ENCODE measurements around the gene NUAK1. TPM values are rescaled to one million over a fixed set of nuclear protein-coding genes. Genes with fewer than 3 reads are reported as not detected.

The NUAK1 gene
- total and polyA plus RNA-seq, 2 donors (not counting 1 experiment from before 2014, with no cell fraction given) = 5.1 to 20.7 TPM

- Histone ChIP-seq H3K4me1 (ENCODE audit: control insufficient read depth, extremely low read depth, insufficient read depth, low read length) (peaks cover 28% of the 10 kb centered on the region), H3K79me2 (ENCODE audit: control insufficient read depth, insufficient read depth, low read length) (peaks cover 3% of the 10 kb centered on the region), H3K27me3 (ENCODE audit: control insufficient read depth, insufficient read depth, low read length) (no peaks in the 10 kb centered on the region), H3K36me3 (ENCODE audit: control insufficient read depth, insufficient read depth, low read length) (no peaks in the 10 kb centered on the region), H3K9me3 (ENCODE audit: control insufficient read depth, insufficient read depth, low read depth, low read length) (no peaks in the 10 kb centered on the region), H3K9ac (ENCODE audit: insufficient read depth, low read length) (no peak overlapping the region), H3K4me2 (ENCODE audit: extremely low read depth, insufficient read depth, low read length) (no peak overlapping the region), H3K4me3 (replicated peaks in 1 of 4; ENCODE audit: control extremely low read depth in 1 of 4, insufficient read depth in 1 of 4, low read depth in 3 of 4, low read length in 4 of 4) (no peak overlapping the region), H4K20me1 (ENCODE audit: control insufficient read depth, extremely low read depth, insufficient read depth, low read length) (no peaks in the 10 kb centered on the region), H2AFZ (ENCODE audit: low read length) (no peak overlapping the region), H3K27ac (ENCODE audit: insufficient read depth, low read length) (no peak overlapping the region)
- no peak for TF ChIP-seq CTCF (conservative IDR thresholded peaks at IDR 0.05 in 1 of 2, IDR thresholded peaks at IDR 0.05 in 1 of 2; ENCODE audit: low read depth in 1 of 2, low read length in 2 of 2)
- TF ChIP-seq EZH2 (IDR thresholded peaks at IDR 0.05; ENCODE audit: low read length, missing control alignments) = no peak
- DNase-seq (ENCODE audit: low read depth in 2 of 2) = peak in 1 of 2 donors; percentile 54
Measured at GRCh38 chr12:106134294-106134949, 4.3 kb downstream of the NUAK1 start.

DNA sequence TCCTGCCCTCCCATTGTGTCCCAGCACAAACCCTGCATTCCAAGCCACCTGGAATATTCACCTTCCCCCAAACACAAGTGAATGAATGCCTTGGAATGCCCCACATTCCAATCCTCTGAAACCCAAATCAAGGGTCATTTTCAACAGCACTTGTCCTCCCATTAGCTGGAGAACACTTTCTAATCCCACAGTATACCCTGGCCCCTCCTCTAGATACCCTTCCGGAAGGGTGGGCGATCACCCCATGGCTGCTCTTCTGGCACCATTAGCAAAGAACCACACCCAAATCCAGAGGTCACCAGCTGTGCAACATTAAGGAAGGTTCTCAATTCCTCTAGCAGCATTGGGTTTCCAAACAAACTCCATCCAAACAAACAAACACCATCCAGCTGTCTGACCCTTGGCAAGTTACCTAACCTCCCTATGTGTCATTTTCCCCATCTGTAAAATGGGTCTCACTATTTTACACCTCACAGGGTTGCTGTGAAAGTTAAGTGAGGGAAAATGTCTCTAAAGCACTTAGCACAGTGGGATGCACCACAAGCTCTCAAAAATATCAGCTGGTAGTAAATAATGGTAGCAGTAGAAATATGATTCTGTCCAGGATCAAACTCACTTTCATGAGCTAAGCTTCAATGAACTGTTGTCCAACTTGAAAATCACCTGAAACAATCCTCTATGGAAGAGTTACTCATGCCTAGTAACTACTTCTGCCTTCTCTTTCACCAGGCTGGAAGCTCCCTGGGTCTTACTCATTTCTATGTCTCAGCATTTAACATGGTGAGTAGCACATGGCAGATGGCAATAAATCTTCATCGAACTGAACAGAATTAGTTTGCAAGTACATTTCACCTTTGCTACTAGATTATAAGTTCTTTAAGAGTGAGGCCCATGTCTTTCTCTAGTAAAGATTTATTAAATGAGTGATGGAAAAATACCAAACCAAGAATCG is 5.3 kb downstream of the NUAK1 start:
- no peak overlapping the region for H3K4me3 ChIP-seq (replicated peaks in 1 of 4; ENCODE audit: control extremely low read depth in 1 of 4, insufficient read depth in 1 of 4, low read depth in 3 of 4, low read length in 4 of 4)
- peaks cover 28% of the 10 kb centered on the region for H3K4me1 ChIP-seq (ENCODE audit: control insufficient read depth, extremely low read depth, insufficient read depth, low read length)
- no peak overlapping the region for H3K4me2 ChIP-seq (ENCODE audit: extremely low read depth, insufficient read depth, low read length)
- no peak overlapping the region for H2AFZ ChIP-seq (ENCODE audit: low read length)
- no peak overlapping the region for H3K9ac ChIP-seq (ENCODE audit: insufficient read depth, low read length)
- H3K9me3 ChIP-seq (ENCODE audit: control insufficient read depth, insufficient read depth, low read depth, low read length) = no peaks in the 10 kb centered on the region
- H3K27me3 ChIP-seq (ENCODE audit: control insufficient read depth, insufficient read depth, low read length) = peaks cover 2% of the 10 kb centered on the region
- H3K27ac ChIP-seq (ENCODE audit: insufficient read depth, low read length) = no peak overlapping the region
- TF ChIP-seq EZH2 (IDR thresholded peaks at IDR 0.05; ENCODE audit: low read length, missing control alignments) = no peak
- no peak for TF ChIP-seq CTCF (conservative IDR thresholded peaks at IDR 0.05 in 1 of 2, IDR thresholded peaks at IDR 0.05 in 1 of 2; ENCODE audit: low read depth in 1 of 2, low read length in 2 of 2)
- H3K36me3 ChIP-seq (ENCODE audit: control insufficient read depth, insufficient read depth, low read length) = no peaks in the 10 kb centered on the region
- peak in 1 of 2 donors; percentile 81 for DNase-seq (ENCODE audit: low read depth in 2 of 2)
- no peaks in the 10 kb centered on the region for H4K20me1 ChIP-seq (ENCODE audit: control insufficient read depth, extremely low read depth, insufficient read depth, low read length)
- H3K79me2 ChIP-seq (ENCODE audit: control insufficient read depth, insufficient read depth, low read length) = peaks cover 3% of the 10 kb centered on the region
